GM12878 (cell line): ENCODE data around the gene RAB3A. TPM values are rescaled to one million over a fixed set of nuclear protein-coding genes. Genes with fewer than 3 reads are reported as not detected.

Experiments used
- CBFB ChIP-seq: IDR thresholded peaks from 2 replicates; pipeline ENCODE4 v1.6.1; 2016; ENCODE audit warnings: antibody characterized with exemption, low read depth
- FOS ChIP-seq: IDR thresholded peaks from 3 replicates; pipeline ENCODE4 v1.6.1; 2011; ENCODE audit warnings: borderline replicate concordance; ENCODE audit not compliant: insufficient read length; ENCODE audit errors: extremely low read depth
- LARP7 ChIP-seq: fragments of 450-650 bp; IDR thresholded peaks from 2 replicates; pipeline ENCODE4 v1.6.1; 2017; ENCODE audit warnings: mild to moderate bottlenecking
- RUNX3 ChIP-seq: IDR thresholded peaks from 2 replicates; pipeline ENCODE4 v1.6.1; 2012; ENCODE audit warnings: low read length, inconsistent platforms
- polyA plus RNA-seq, 11 experiments: library from polyadenylated mRNA; depleted of rRNA in 4 of 11; unstranded in 6 of 11; stranded (reverse) in 5 of 11; fragments of >200 nt; fragmentation: Nextera tagmentation in 4 of 11; fragmentation: Illumina TruSeq in 1 of 11; extraction: Ambion mirVana in 4 of 11; extraction: Trizol in 1 of 11; gene quantifications; 1 replicate in 1 of 11; 2 replicates in 10 of 11; pipeline versions ENCODE4 v1.2.1 to v1.2.3, GENCODE V29; 2011 to 2016; ENCODE audit warnings: inconsistent platforms in 2 of 11, missing spikeins in 2 of 11, low read depth in 1 of 11
- small RNA-seq: library from RNA; depleted of rRNA; stranded (forward); fragments of <200 nt; gene quantifications from one replicate; pipeline ENCODE3, GENCODE V24; 2014
- total RNA-seq, 4 experiments: library from RNA; depleted of rRNA in 3 of 4; stranded (reverse); fragments of >200 nt in 3 of 4; fragmentation: Illumina TruSeq in 1 of 4; extraction: Trizol in 1 of 4; gene quantifications; 2 replicates each; pipeline versions ENCODE4 v1.2.1 to v1.2.3, GENCODE V29; 2013 to 2021
- TF ChIP-seq, protein P1 (sequence below): fragments of 450-650 bp; IDR thresholded peaks from 2 replicates; pipeline ENCODE4 v1.6.1; 2017; ENCODE audit warnings: antibody characterized with exemption, mild to moderate bottlenecking, moderate library complexity

RAB3A gene
- total and polyA plus RNA-seq, 10 of the 15 experiments (the other 5 are each of a cell fraction or from before 2014, with no cell fraction given) = 0.07 to 3.5 (median 1.2) TPM; not detected in 1

DNA sequence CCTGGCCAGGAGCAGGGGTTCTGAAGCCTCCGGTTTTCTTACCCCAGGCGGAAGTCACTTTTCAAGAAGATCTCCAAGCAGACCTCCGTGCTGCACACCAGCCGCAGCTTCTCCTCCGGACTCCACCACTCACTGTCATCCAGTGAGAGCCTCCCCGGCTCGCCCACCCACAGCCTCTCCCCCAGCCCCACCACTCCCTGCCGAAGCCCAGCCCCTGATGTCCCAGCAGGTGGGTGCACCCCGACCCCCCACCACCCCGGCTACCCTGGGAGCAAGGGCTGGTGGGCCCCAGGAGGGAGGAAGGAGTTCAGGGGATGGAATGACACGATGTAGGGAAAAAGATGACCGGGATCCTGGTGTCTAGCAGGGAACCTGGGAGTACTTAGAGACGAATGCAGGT lies 56.4 kb downstream of the RAB3A start (continued):
- TF ChIP-seq, protein P1, sequence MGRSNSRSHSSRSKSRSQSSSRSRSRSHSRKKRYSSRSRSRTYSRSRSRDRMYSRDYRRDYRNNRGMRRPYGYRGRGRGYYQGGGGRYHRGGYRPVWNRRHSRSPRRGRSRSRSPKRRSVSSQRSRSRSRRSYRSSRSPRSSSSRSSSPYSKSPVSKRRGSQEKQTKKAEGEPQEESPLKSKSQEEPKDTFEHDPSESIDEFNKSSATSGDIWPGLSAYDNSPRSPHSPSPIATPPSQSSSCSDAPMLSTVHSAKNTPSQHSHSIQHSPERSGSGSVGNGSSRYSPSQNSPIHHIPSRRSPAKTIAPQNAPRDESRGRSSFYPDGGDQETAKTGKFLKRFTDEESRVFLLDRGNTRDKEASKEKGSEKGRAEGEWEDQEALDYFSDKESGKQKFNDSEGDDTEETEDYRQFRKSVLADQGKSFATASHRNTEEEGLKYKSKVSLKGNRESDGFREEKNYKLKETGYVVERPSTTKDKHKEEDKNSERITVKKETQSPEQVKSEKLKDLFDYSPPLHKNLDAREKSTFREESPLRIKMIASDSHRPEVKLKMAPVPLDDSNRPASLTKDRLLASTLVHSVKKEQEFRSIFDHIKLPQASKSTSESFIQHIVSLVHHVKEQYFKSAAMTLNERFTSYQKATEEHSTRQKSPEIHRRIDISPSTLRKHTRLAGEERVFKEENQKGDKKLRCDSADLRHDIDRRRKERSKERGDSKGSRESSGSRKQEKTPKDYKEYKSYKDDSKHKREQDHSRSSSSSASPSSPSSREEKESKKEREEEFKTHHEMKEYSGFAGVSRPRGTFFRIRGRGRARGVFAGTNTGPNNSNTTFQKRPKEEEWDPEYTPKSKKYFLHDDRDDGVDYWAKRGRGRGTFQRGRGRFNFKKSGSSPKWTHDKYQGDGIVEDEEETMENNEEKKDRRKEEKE = no peak
- TF ChIP-seq CBFB (no peak), FOS (no peak), LARP7 (no peak), RUNX3 (no peak)

Small RNAs within 50 kb of the gene (small RNA-seq; reads per million reads assigned to genes)
- 0.62 reads per million, percentile 15 among the genes with 10 or more reads in this experiment for gene IFI30

Other genes starting within 250 kb of the RAB3A start
Only the 7 nearest of the 16 such genes appear.
- 6.1 and 6.4 TPM in 2 replicates for gene MAST3, start 106.3 kb downstream of the RAB3A start, total RNA-seq (2014; rRNA removed)
- 2.7 and 3.0 TPM in 2 replicates for gene MAST3, start 106.3 kb downstream of the RAB3A start, total RNA-seq (2014; rRNA removed; fragmentation: Illumina TruSeq; extraction: Trizol)
- gene MAST3, start 106.3 kb downstream of the RAB3A start, total RNA-seq (2021) = 21.5 and 22.2 TPM in 2 replicates
- gene MAST3, start 106.3 kb downstream of the RAB3A start, polyA plus RNA-seq (2011; rRNA removed) = 1.9 and 4.5 TPM in 2 replicates
- 2.8 and 5.3 TPM in 2 replicates for gene MAST3, start 106.3 kb downstream of the RAB3A start, polyA plus RNA-seq (2014; fragmentation: Illumina TruSeq; extraction: Trizol)
- gene MAST3, start 106.3 kb downstream of the RAB3A start, polyA plus RNA-seq (2014; fragmentation: Nextera tagmentation; extraction: Ambion mirVana) = 1 to 10 TPM; 3.5 to 8.5 TPM
- gene MAST3, start 106.3 kb downstream of the RAB3A start, polyA plus RNA-seq (2014; rRNA removed) = 9.7 and 11.8 TPM in 2 replicates
- 10 to 100 TPM in 1 of 2 experiments, 1 to 10 TPM in 1; 9.7 to 10.5 TPM for gene MAST3, start 106.3 kb downstream of the RAB3A start, polyA plus RNA-seq (2016; fragmentation: Nextera tagmentation; extraction: Ambion mirVana)
- gene PIK3R2, start 50.9 kb downstream of the RAB3A start, total RNA-seq (2014; rRNA removed) = 6.3 and 8.0 TPM in 2 replicates
- gene PIK3R2, start 50.9 kb downstream of the RAB3A start, total RNA-seq (2014; rRNA removed; fragmentation: Illumina TruSeq; extraction: Trizol) = 1.9 and 3.9 TPM in 2 replicates
- 22.6 and 23.3 TPM in 2 replicates for gene PIK3R2, start 50.9 kb downstream of the RAB3A start, total RNA-seq (2021)
- gene PIK3R2, start 50.9 kb downstream of the RAB3A start, polyA plus RNA-seq (2011; rRNA removed) = 2.9 and 6.4 TPM in 2 replicates
- 0.73 and 3.4 TPM in 2 replicates for gene PIK3R2, start 50.9 kb downstream of the RAB3A start, polyA plus RNA-seq (2014; fragmentation: Illumina TruSeq; extraction: Trizol)
- under 1 TPM; 0.26 to 0.75 TPM for gene PIK3R2, start 50.9 kb downstream of the RAB3A start, polyA plus RNA-seq (2014; fragmentation: Nextera tagmentation; extraction: Ambion mirVana)
- gene PIK3R2, start 50.9 kb downstream of the RAB3A start, polyA plus RNA-seq (2014; rRNA removed) = 5.2 and 5.8 TPM in 2 replicates
- 1 to 10 TPM; 1.1 TPM for gene PIK3R2, start 50.9 kb downstream of the RAB3A start, polyA plus RNA-seq (2016; fragmentation: Nextera tagmentation; extraction: Ambion mirVana)
- 747 and 845 TPM in 2 replicates for gene IFI30, start 30.2 kb downstream of the RAB3A start, total RNA-seq (2014; rRNA removed)
- gene IFI30, start 30.2 kb downstream of the RAB3A start, total RNA-seq (2014; rRNA removed; fragmentation: Illumina TruSeq; extraction: Trizol) = 221 and 225 TPM in 2 replicates
- gene IFI30, start 30.2 kb downstream of the RAB3A start, total RNA-seq (2021) = 301 and 314 TPM in 2 replicates
- gene IFI30, start 30.2 kb downstream of the RAB3A start, polyA plus RNA-seq (2011; rRNA removed) = 232 and 365 TPM in 2 replicates
- 147 and 257 TPM in 2 replicates for gene IFI30, start 30.2 kb downstream of the RAB3A start, polyA plus RNA-seq (2014; fragmentation: Illumina TruSeq; extraction: Trizol)
- gene IFI30, start 30.2 kb downstream of the RAB3A start, polyA plus RNA-seq (2014; fragmentation: Nextera tagmentation; extraction: Ambion mirVana) = 1,000 to 10,000 TPM; 1,054 to 1,112 TPM
- 492 and 678 TPM in 2 replicates for gene IFI30, start 30.2 kb downstream of the RAB3A start, polyA plus RNA-seq (2014; rRNA removed)
- 100 to 1,000 TPM; 445 to 456 TPM for gene IFI30, start 30.2 kb downstream of the RAB3A start, polyA plus RNA-seq (2016; fragmentation: Nextera tagmentation; extraction: Ambion mirVana)
- gene MPV17L2, start 10.8 kb downstream of the RAB3A start, total RNA-seq (2014; rRNA removed) = 26.7 and 32.0 TPM in 2 replicates
- gene MPV17L2, start 10.8 kb downstream of the RAB3A start, total RNA-seq (2014; rRNA removed; fragmentation: Illumina TruSeq; extraction: Trizol) = 13.6 and 15.4 TPM in 2 replicates
- 17.9 and 19.9 TPM in 2 replicates for gene MPV17L2, start 10.8 kb downstream of the RAB3A start, total RNA-seq (2021)
- 7.1 and 17.1 TPM in 2 replicates for gene MPV17L2, start 10.8 kb downstream of the RAB3A start, polyA plus RNA-seq (2011; rRNA removed)
- gene MPV17L2, start 10.8 kb downstream of the RAB3A start, polyA plus RNA-seq (2014; fragmentation: Illumina TruSeq; extraction: Trizol) = 10.4 and 25.9 TPM in 2 replicates
- gene MPV17L2, start 10.8 kb downstream of the RAB3A start, polyA plus RNA-seq (2014; fragmentation: Nextera tagmentation; extraction: Ambion mirVana) = 1 to 10 TPM; 5.1 to 7.7 TPM
- 39.4 and 44.5 TPM in 2 replicates for gene MPV17L2, start 10.8 kb downstream of the RAB3A start, polyA plus RNA-seq (2014; rRNA removed)
- gene MPV17L2, start 10.8 kb downstream of the RAB3A start, polyA plus RNA-seq (2016; fragmentation: Nextera tagmentation; extraction: Ambion mirVana) = 10 to 100 TPM; 46.2 to 57.2 TPM
- gene PDE4C, start 22.4 kb upstream of the RAB3A start, total RNA-seq (2014; rRNA removed) = 0.28 and 1.1 TPM in 2 replicates
- gene PDE4C, start 22.4 kb upstream of the RAB3A start, total RNA-seq (2014; rRNA removed; fragmentation: Illumina TruSeq; extraction: Trizol) = 0.14 and 0.40 TPM in 2 replicates
- 0.27 and 0.67 TPM in 2 replicates for gene PDE4C, start 22.4 kb upstream of the RAB3A start, total RNA-seq (2021)
- gene PDE4C, start 22.4 kb upstream of the RAB3A start, polyA plus RNA-seq (2011; rRNA removed) = 0.19 and 0.43 TPM in 2 replicates
- gene PDE4C, start 22.4 kb upstream of the RAB3A start, polyA plus RNA-seq (2014; fragmentation: Illumina TruSeq; extraction: Trizol) = 0.15 TPM in 1 of 2 replicates, not detected in the other
- under 1 TPM; 0.08 to 0.13 TPM for gene PDE4C, start 22.4 kb upstream of the RAB3A start, polyA plus RNA-seq (2014; fragmentation: Nextera tagmentation; extraction: Ambion mirVana)
- 0.27 and 0.73 TPM in 2 replicates for gene PDE4C, start 22.4 kb upstream of the RAB3A start, polyA plus RNA-seq (2014; rRNA removed)
- under 1 TPM; 0.13 to 0.47 TPM for gene PDE4C, start 22.4 kb upstream of the RAB3A start, polyA plus RNA-seq (2016; fragmentation: Nextera tagmentation; extraction: Ambion mirVana)
- gene IQCN, start 70.4 kb upstream of the RAB3A start, total RNA-seq (2014; rRNA removed) = 0.23 and 0.27 TPM in 2 replicates
- 0.27 and 0.28 TPM in 2 replicates for gene IQCN, start 70.4 kb upstream of the RAB3A start, total RNA-seq (2014; rRNA removed; fragmentation: Illumina TruSeq; extraction: Trizol)
- gene IQCN, start 70.4 kb upstream of the RAB3A start, total RNA-seq (2021) = 0.54 and 0.64 TPM in 2 replicates
- 0.01 TPM in 1 of 2 replicates, not detected in the other for gene IQCN, start 70.4 kb upstream of the RAB3A start, polyA plus RNA-seq (2011; rRNA removed)
- gene IQCN, start 70.4 kb upstream of the RAB3A start, polyA plus RNA-seq (2014; fragmentation: Illumina TruSeq; extraction: Trizol) = 0.08 and 0.19 TPM in 2 replicates
- gene IQCN, start 70.4 kb upstream of the RAB3A start, polyA plus RNA-seq (2014; fragmentation: Nextera tagmentation; extraction: Ambion mirVana) = not detected
- 0.45 and 0.72 TPM in 2 replicates for gene IQCN, start 70.4 kb upstream of the RAB3A start, polyA plus RNA-seq (2014; rRNA removed)
- under 1 TPM in 1 of 2 experiments, not detected in 1; 0.07 TPM for gene IQCN, start 70.4 kb upstream of the RAB3A start, polyA plus RNA-seq (2016; fragmentation: Nextera tagmentation; extraction: Ambion mirVana)
- gene JUND, start 77.6 kb upstream of the RAB3A start, total RNA-seq (2014; rRNA removed) = 91.3 and 116 TPM in 2 replicates
- gene JUND, start 77.6 kb upstream of the RAB3A start, total RNA-seq (2014; rRNA removed; fragmentation: Illumina TruSeq; extraction: Trizol) = 16.9 and 19.1 TPM in 2 replicates
- gene JUND, start 77.6 kb upstream of the RAB3A start, total RNA-seq (2021) = 164 and 176 TPM in 2 replicates
- 9.2 and 18.6 TPM in 2 replicates for gene JUND, start 77.6 kb upstream of the RAB3A start, polyA plus RNA-seq (2011; rRNA removed)
- 20.3 and 26.8 TPM in 2 replicates for gene JUND, start 77.6 kb upstream of the RAB3A start, polyA plus RNA-seq (2014; fragmentation: Illumina TruSeq; extraction: Trizol)
- gene JUND, start 77.6 kb upstream of the RAB3A start, polyA plus RNA-seq (2014; fragmentation: Nextera tagmentation; extraction: Ambion mirVana) = 10 to 100 TPM; 11.2 to 16.0 TPM
- gene JUND, start 77.6 kb upstream of the RAB3A start, polyA plus RNA-seq (2014; rRNA removed) = 148 and 166 TPM in 2 replicates
- gene JUND, start 77.6 kb upstream of the RAB3A start, polyA plus RNA-seq (2016; fragmentation: Nextera tagmentation; extraction: Ambion mirVana) = 1 to 10 TPM; 7.4 to 9.1 TPM